Hematopoietic multipotent progenitor cell treated with erythropoietin and hydrocortisone succinate and interleukin-3 and kit ligand, for 6 days (in vitro differentiated cells): Measurements from ENCODE around the gene TRIM44.

Experiments
- DNase-seq: peaks from one replicate; pipeline ENCODE4 v3.0.0-alpha.2; 2015

Gene TRIM44

GRCh38 chr11:35794850-35795249 lies 132.3 kb downstream of the TRIM44 start:
- no peak for DNase-seq

GRCh38 chr11:35796562-35796961 lies 134.0 kb downstream of the TRIM44 start:
- no peak for DNase-seq

DNA sequence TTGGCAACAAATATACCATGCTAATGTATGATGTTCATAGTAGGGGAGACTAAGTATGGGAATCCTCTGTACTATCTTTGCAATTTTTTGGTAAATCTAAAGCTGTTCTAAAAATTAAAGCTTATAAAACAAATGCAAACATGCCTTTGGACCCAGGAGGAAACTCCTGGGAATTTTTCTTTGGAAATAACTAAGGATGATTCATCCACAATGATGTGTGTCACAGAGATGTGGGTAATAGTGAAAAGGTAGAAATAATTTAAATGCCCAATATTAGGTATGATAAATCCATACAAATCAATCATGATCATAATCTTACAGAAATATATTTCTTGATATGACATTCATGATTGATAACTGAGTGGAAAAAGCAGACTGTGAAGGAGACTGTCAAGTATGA lies 135.8 kb downstream of the TRIM44 start:
- no peak for DNase-seq

- DNase-seq = no peak
These were observed 136.4 kb downstream of the TRIM44 start for GRCh38 chr11:35798983-35799382.

GRCh38 chr11:35799655-35800054 lies 137.1 kb downstream of the TRIM44 start:
- no peak for DNase-seq

GRCh38 chr11:35800970-35801953 lies 138.7 kb downstream of the TRIM44 start:
- DNase-seq = peak; percentile 30

DNA sequence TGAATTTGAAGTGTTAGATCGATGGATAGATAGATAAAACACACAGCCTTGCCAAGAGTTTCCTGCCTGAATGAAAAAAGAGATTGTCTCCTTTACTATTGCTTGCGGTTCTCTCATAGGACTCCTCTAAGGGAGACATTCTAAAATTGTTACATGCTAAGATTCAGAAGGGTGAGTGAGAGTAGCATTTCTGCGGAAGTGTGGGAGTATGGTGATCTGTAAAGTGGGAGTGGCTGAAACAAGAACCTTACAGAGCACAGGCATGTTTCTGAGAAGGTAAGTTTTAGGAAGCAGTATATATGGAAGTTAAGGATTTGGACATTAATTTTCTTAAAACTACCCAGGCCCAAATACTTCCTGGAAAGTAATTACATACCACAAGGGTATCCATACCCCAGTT lies 139.6 kb downstream of the TRIM44 start:
- DNase-seq = no peak

DNA sequence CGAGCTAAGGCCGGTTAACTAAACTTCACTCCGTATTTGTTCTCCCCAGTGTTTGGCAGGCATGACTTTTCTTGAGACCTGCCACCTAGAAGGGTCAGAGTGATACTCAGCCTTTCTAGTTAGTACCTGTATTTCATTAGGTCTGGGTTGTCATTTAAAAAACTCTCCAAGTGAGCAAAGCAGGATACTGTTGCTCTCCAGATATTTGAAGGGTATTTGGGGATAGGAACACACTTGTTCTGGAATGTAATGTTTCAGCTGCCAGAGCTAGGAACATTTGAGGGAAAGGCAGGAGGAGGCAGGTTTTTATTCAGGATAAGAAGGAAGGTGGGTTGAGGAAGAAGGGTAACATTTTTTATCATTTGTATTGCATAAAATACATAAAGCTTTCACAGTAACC lies 140.1 kb downstream of the TRIM44 start:
- no peak for DNase-seq

DNA sequence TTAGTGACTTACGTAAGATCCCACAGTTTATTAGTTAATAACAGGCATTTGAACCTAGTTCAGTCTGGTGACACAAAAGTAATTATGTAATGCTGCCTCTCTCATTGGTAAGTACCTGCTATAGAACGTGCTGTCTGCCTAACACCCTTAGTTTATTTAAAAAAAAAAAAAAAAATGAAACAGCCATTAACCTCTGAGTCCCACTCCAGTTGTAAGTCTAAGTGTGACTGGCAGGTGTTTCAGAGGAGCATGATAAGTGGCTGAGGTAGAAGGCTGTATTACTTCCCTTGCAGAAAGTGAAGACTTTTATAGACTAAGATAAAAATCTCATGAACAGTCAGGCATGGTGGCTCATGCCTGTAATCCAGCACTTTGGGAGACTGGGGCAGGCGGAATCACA lies 140.5 kb downstream of the TRIM44 start:
- DNase-seq = peak; percentile 14

GRCh38 chr11:35804451-35805040 lies 142.0 kb downstream of the TRIM44 start:
- no peak for DNase-seq

GRCh38 chr11:35809561-35809960 lies 147.0 kb downstream of the TRIM44 start:
- DNase-seq = no peak

- DNase-seq = peak; percentile 28
These were observed 147.6 kb downstream of the TRIM44 start for GRCh38 chr11:35810045-35810645.

DNA sequence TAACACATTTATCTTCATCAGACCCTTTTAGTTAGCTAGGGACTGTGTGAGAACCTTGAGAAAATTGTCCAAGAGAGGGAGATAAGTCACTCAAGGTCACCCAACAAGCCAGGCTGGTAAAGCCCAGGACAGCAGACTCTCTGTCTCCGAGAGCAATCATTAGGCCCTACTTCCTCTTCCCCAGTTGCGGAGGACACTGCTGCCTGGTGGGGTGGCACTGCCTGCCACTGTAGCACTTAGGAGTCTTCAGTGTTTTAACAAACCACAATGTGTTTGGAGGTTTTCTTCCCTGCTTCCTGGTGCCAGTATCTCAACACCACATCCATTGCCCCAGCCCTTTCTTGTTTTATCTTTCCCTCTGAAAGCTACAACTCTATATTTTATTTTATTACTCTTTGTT lies 149.2 kb downstream of the TRIM44 start:
- DNase-seq = peak; percentile 76

DNA sequence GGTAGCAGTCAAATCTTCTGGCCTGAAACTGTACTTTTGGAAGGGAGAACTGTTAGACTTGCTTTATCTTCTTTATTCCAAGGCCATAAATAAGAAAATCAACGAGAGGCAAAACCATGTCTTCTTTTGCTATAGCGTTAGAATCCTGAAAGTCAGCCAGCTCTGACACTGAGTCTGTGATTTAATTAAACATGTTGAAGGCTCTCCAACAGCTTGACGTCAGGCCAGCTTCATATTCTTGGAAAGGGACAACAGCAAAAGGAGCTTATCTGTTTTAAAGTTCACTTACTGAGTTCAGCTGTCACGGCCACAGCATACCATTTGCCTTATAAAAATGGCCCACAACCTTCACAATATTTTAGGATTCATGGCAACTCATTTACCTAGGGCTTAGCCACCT lies 150.3 kb downstream of the TRIM44 start:
- DNase-seq = no peak

- DNase-seq = no peak
These were observed 151.6 kb downstream of the TRIM44 start for GRCh38 chr11:35814081-35814695.

DNA sequence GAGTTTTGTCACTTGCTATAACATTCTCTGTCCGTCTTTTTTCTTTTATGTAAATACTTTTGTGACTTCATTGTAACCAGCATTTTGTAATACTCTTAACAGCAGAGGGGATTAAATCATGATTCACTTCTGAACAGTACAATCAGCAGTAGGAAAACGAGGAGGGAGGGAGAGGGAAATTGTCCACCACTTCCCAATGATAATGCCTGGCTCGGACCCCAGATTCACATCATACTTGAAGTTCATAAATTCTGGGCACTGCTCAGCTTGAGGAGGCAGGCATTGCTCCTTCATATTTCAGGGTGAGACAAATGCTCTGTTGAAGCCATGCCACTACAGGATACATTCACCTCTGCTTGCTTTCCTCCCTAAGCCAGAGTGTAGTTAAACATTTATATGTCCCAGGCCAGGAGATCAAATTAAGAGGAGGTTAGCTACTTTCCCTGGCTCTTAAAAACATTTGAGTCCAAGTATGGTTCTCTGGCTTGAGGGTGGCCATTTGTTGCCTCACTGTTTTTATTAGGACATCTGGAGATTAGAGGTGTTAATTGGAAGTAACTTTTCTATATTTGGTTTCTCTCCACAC lies 152.2 kb downstream of the TRIM44 start:
- no peak for DNase-seq

GRCh38 chr11:35815556-35816315 lies 153.2 kb downstream of the TRIM44 start:
- DNase-seq = no peak

DNA sequence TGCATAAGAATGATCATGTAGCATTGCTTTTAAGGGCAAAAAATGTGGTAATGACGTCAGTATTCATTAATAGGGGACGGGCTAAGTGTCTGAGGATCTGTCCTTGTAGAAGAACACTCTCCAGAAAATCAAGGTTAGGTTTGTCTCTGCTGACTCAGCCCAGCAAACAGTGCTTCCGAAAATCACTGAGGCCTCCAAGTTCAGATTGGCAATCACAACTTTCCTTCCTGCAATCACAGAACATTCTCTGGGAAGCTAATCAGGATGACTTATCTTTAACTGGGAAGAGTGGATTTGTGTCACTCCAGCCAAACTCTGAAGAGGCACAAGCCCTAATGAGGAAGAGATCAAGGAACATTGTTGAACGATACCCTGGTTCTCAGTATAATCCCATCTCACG lies 158.0 kb downstream of the TRIM44 start:
- DNase-seq = no peak

DNA sequence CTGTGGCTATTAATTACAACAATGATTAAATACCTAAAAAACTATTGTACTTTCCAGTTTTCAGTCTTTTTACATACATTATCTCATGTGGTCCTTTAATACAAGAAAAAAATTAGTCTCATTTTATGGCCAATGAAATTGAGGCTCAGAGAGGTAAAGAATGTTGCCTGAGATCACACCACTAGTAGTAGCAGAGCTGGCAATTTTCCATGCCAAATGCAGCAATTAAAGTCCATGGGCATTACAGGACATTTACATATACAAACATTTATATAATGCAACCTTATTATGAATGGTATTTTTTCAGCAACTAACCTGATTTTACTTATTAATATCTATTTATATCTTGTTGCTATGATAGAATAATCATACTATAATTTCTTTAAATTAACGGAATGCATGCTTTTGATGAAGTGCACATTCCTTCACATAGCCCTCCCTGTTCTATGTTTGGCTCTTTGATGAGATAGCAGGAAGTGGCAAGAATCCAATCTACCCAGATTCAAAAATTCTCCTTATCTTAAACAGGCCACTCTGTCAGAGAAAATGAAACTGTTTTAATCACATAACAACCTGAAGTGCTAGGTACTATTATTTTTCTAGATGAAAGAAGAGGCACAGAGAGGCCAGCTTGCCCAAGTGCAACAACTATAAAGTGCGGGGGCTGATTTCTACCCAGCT lies 160.4 kb downstream of the TRIM44 start:
- DNase-seq = peak; percentile 60

DNA sequence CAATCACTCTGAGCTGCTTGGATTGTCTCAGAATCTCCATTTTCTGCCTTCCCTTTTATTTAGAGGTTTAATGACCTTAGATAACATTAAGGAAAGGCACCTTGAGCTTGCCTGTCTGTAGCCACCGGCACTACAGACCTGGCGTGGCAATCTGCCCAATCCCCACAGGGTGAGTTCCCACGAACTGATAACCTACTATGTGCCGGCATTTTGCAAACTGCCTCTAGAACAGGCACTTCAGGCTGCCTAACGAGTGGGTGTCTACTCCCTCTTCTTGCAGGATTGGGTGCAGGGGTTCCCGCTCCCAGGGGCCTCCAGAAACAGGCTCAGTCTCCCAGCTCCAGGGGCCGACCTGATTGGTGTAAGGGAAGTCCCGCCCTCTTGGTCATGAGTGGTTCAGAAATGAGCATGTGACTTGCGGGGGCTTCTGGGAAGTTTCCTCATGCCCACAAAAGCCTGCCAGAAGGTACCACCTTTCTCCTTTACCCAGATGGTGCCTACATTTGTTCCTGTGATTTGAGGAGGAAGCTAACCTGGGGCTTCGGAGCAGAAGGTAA lies 161.2 kb downstream of the TRIM44 start:
- DNase-seq = no peak

- DNase-seq = no peak
These were observed 162.8 kb downstream of the TRIM44 start for GRCh38 chr11:35825386-35825785.
